Esophagus muscularis mucosa (tissue), 4 donors: ENCODE data around the gene RPL38. TPM values are rescaled to one million over a fixed set of nuclear protein-coding genes. Genes with fewer than 3 reads are reported as not detected.

Source experiments
- DNase-seq: peaks from one replicate; pipeline ENCODE4 v3.0.0-alpha.2; 2017; ENCODE audit errors: extremely low spot score
- H3K27ac ChIP-seq, 4 donors: fragments of 200-600 bp; sonication (generic); replicated peaks in 1 of 4; 1 replicate in 3 of 4; 2 replicates in 1 of 4; pipeline ENCODE4 v1.5.1; 2016 to 2019; ENCODE audit warnings: mild to moderate bottlenecking in 1 of 4
- H3K27me3 ChIP-seq, 4 donors: fragments of 200-600 bp; sonication (generic); one replicate each; pipeline versions ENCODE4 v1.5.1 to v1.6.0; 2016 to 2019
- H3K36me3 ChIP-seq, 4 donors: fragments of 200-600 bp; sonication (generic); one replicate each; pipeline ENCODE4 v1.5.1; 2016 to 2019
- H3K4me1 ChIP-seq, 4 donors: fragments of 200-600 bp; sonication (generic); one replicate each; pipeline ENCODE4 v1.5.1; 2016 to 2019
- H3K4me3 ChIP-seq, 4 donors: fragments of 200-600 bp; sonication (generic); 1 replicate in 2 of 4; 2 replicates in 2 of 4; pipeline ENCODE4 v1.5.1; 2016 to 2019; ENCODE audit warnings: mild to moderate bottlenecking in 4 of 4, moderate library complexity in 1 of 4
- H3K9me3 ChIP-seq, 4 donors: fragments of 200-600 bp; sonication (generic); 1 replicate in 3 of 4; 2 replicates in 1 of 4; pipeline ENCODE4 v1.5.1; 2016 to 2019
- CTCF ChIP-seq, 3 experiments: fragments of 200-600 bp in 2 of 3; fragments of 450-650 bp in 1 of 3; sonication (generic) in 2 of 3; IDR thresholded peaks; one replicate each; pipeline ENCODE4 v1.5.1; 2017 to 2019; ENCODE audit warnings: antibody characterized with exemption in 3 of 3, mild to moderate bottlenecking in 2 of 3, moderate library complexity in 1 of 3
- EP300 ChIP-seq: sonication (generic); formaldehyde crosslinking; IDR thresholded peaks from one replicate; pipeline ENCODE4 v1.6.1; 2017; ENCODE audit warnings: antibody characterized with exemption
- POLR2A ChIP-seq: fragments of 450-650 bp; IDR thresholded peaks from one replicate; pipeline ENCODE4 v1.6.1; 2017; ENCODE audit warnings: antibody characterized with exemption, moderate library complexity, mild to moderate bottlenecking, low read depth
- POLR2AphosphoS5 ChIP-seq, 2 donors: sonication (generic); formaldehyde crosslinking; IDR thresholded peaks; one replicate each; pipeline ENCODE4 v1.6.1; 2017; ENCODE audit warnings: antibody characterized with exemption in 2 of 2
- WGBS: methylation state at CpG from one replicate; pipeline ENCODE4 v1.1.5; 2018; 5-methylcytosine and 5-hydroxymethylcytosine counted together
- intact Hi-C: fragments of 100-400 bp; cut with DNase I; formaldehyde crosslinking; loops from one replicate; pipeline ENCODE4 v1.15.1; 2023
- total RNA-seq, 4 donors: library from RNA; depleted of rRNA; stranded (reverse); fragments of >200 nt; gene quantifications; one replicate each; pipeline versions ENCODE4 v1.1.0 to v1.2.1, GENCODE V29; 2016

RPL38 gene
- total RNA-seq, 4 donors from 2014 or later: 445 to 1,296 (median 979) TPM

GRCh38 chr17:74163271-74163821, 40.1 kb upstream of the RPL38 start:
- WGBS: 56% methylated on average over 11 of the region's 11 CpGs
- Histone ChIP-seq H3K4me1 (no peaks in the 10 kb centered on the region), H3K36me3 (no peaks in the 10 kb centered on the region), H3K9me3 (peaks cover 0 to 9% (median 0%) of the 10 kb centered on the region in 4 donors), H3K4me3 (no peak overlapping the region), H3K27ac (no peak overlapping the region), H3K27me3 (peaks cover 0 to 56% (median 0%) of the 10 kb centered on the region in 4 donors)
- intact Hi-C loops: no loop called here
- TF ChIP-seq POLR2A (no peak), EP300 (no peak), CTCF (IDR thresholded peaks at IDR 0.05) (no peak), POLR2AphosphoS5 (IDR thresholded peaks at IDR 0.05) (no peak)
- DNase-seq: no peak

DNA sequence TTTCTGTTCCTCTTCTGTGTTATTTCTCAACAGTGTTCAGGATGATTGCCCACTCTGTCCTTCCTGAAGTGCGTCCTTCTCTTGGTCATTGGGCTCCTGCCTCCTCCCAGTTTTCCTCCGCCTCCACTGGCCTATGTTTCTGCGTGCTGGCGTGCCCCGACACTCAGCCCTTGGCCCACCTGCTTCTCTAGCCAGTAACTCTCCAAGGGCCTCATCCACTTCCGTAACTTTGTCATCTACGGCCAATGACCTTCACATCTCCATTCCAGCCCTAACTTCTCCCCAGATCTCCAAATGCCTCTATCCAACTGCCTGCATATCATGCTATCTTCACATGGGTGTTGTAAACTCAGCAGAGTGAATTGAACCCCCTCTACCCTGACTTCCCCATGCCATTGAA, 39.6 kb upstream of the RPL38 start:
- no peak overlapping the region for H3K4me3 ChIP-seq
- intact Hi-C loops: no loop called here
- no peaks in the 10 kb centered on the region for H3K36me3 ChIP-seq

DNA sequence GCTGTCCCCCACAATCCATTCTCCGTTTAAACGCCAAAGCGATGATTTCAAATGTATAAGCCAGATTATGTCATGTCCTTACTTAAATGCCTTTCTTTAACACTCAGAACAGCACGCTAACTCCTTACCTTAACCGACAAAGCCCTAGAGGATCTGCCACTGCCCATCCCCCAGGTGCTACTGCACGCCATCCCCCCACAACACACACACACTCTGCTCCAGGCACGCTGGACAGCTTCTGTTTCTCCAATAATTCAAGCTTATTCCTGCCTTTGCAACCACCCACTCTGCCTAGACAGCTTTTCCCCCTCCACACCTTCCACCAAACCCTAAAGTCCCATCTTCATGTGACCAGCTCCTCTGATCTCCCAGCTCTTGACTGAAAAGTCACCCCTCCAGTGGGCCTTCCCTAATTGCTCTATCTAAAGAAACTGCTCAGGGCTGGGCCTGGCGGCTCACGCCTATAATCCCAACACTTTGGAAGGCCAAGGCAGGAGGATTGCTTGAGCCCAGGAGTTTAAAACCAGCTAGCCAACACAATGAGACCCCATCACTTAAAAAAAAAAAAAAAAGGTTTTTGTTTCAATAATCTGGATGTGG, 38.9 kb upstream of the RPL38 start:
- no peaks in the 10 kb centered on the region for H3K4me1 ChIP-seq
- no peaks in the 10 kb centered on the region for H3K36me3 ChIP-seq
- peaks cover 0 to 48% (median 0%) of the 10 kb centered on the region in 4 donors for H3K27me3 ChIP-seq
- no peak overlapping the region for H3K4me3 ChIP-seq
- H3K27ac ChIP-seq: no peak overlapping the region
- TF ChIP-seq CTCF (IDR thresholded peaks at IDR 0.05) (no peak), POLR2AphosphoS5 (IDR thresholded peaks at IDR 0.05) (no peak), POLR2A (no peak), EP300 (no peak)
- WGBS: 84% methylated on average over 9 of the region's 9 CpGs
- no peak for DNase-seq
- intact Hi-C loops: no loop called here
- H3K9me3 ChIP-seq: peaks cover 0 to 3% (median 0%) of the 10 kb centered on the region in 4 donors

More for the DNA sequence above, 39.6 kb upstream of the RPL38 start:
- Histone ChIP-seq H3K27ac (no peak overlapping the region), H3K9me3 (peaks cover 0 to 6% (median 0%) of the 10 kb centered on the region in 4 donors), H3K4me1 (no peaks in the 10 kb centered on the region), H3K27me3 (peaks cover 0 to 52% (median 0%) of the 10 kb centered on the region in 4 donors)
- no peak for TF ChIP-seq POLR2A
- DNase-seq: no peak
- WGBS: 82% methylated on average over 7 of the region's 7 CpGs

DNA sequence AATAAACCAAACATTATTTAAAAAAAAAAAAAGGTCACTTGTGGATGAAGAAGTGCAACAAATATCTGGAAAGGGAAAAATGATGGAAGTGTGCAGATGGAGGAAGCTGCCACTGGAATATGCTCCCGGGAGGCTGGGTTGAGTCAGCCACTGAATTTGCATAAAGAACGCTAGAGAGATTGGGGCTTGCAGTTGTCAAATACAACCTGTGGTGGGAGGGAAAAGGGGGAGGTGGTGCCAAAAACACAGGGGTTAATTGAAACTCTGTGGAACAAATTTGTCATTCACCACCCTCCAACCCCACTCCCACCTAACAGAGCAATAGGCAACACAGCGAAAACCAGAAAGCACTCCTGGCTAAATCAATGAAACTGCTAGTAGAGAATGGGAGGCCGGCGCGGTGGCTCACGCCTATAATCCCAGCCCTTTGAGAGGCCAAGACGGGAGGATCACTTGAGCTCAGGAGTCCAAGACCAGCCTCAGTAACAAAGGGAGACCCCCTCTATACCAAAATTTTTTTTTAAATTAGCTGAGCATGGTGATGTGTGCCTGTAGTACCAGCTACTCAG, 37.6 kb upstream of the RPL38 start:
- Histone ChIP-seq H3K4me3 (no peak overlapping the region), H3K27me3 (peaks cover 0 to 44% (median 0%) of the 10 kb centered on the region in 4 donors), H3K27ac (no peak overlapping the region), H3K9me3 (peaks cover 0 to 3% (median 0%) of the 10 kb centered on the region in 4 donors), H3K36me3 (no peaks in the 10 kb centered on the region), H3K4me1 (no peaks in the 10 kb centered on the region)
- DNase-seq: no peak
- WGBS: 81% methylated on average over 8 of the region's 8 CpGs
- TF ChIP-seq POLR2A: no peak
- TF ChIP-seq EP300: no peak
- no peak for TF ChIP-seq POLR2AphosphoS5 (IDR thresholded peaks at IDR 0.05)
- TF ChIP-seq CTCF (IDR thresholded peaks at IDR 0.05): no peak
- intact Hi-C loops: no loop called here

DNA sequence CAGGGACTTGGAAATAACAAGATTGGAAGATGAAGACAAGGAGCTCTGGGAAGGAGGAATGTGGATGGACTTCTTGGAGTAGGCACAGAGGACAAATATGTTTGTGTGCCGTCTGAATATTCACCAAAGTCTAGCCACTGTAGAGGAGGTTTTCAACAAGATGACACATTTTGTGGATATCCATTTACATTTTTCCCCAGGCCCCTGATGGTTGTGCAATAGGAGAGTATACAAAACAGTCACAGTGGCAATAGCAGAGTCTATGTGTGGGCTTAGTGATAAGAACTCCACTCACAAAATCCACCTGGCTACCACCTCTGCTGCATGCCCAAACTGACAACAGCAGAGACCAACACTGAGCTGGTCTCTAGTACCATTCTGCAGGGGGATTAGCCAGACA, 32.6 kb upstream of the RPL38 start:
- no peaks in the 10 kb centered on the region for H3K36me3 ChIP-seq
- no peak overlapping the region for H3K27ac ChIP-seq
- H3K4me3 ChIP-seq: no peak overlapping the region
- WGBS: 88% methylated on average over 1 of the region's 1 CpG
- TF ChIP-seq POLR2A (no peak), POLR2AphosphoS5 (IDR thresholded peaks at IDR 0.05) (no peak), CTCF (IDR thresholded peaks at IDR 0.05) (no peak), EP300 (no peak)
- intact Hi-C loops: no loop called here
- H3K9me3 ChIP-seq: peaks cover 0 to 3% (median 0%) of the 10 kb centered on the region in 4 donors
- no peak for DNase-seq
- H3K4me1 ChIP-seq: no peaks in the 10 kb centered on the region
- peaks cover 0 to 28% (median 2%) of the 10 kb centered on the region in 4 donors for H3K27me3 ChIP-seq
